ENCODE results near the gene SEMA5A.

- no peak for TF ChIP-seq POLR2A (IDR thresholded peaks at IDR 0.05; ENCODE audit: low read length)
- TF ChIP-seq GATA1 (IDR thresholded peaks at IDR 0.05; ENCODE audit: low read depth, low read length): no peak
Observed at GRCh38 chr5:9183992-9184391, 361.9 kb downstream of the SEMA5A start.

Measured in erythroblast (primary cell).